OCI-LY1 (cell line): ENCODE data around the gene DOCK4.

Source experiments
- H2AFZ ChIP-seq: fragments of 200-600 bp; sonication (generic), shearing (Covaris generic); 2 replicates; pipeline ENCODE4 v1.6.0; 2014; ENCODE audit warnings: antibody characterized with exemption, mild to moderate bottlenecking, low read length
- H3F3A ChIP-seq: fragments of 200-600 bp; sonication (generic), shearing (Covaris generic); 2 replicates; pipeline ENCODE4 v1.6.0; 2014; ENCODE audit warnings: mild to moderate bottlenecking, antibody characterized with exemption, low read length, moderate library complexity; ENCODE audit not compliant: insufficient read depth
- H3K27ac ChIP-seq: fragments of 200-600 bp; sonication (generic); 2 replicates; pipeline ENCODE4 v1.5.1; 2014; ENCODE audit warnings: low read length, mixed run types, mild to moderate bottlenecking, low read depth; ENCODE audit not compliant: poor library complexity, severe bottlenecking
- H3K27me3 ChIP-seq: fragments of 200-600 bp; sonication (generic); 2 replicates; pipeline ENCODE4 v1.6.0; 2014; ENCODE audit warnings: antibody characterized with exemption, mild to moderate bottlenecking, low read length, moderate library complexity; ENCODE audit not compliant: insufficient read depth
- H3K36me3 ChIP-seq: fragments of 200-600 bp; sonication (generic); 2 replicates; pipeline ENCODE4 v1.6.1; 2014; ENCODE audit warnings: mild to moderate bottlenecking, antibody characterized with exemption, low read length, moderate library complexity, mixed read lengths; ENCODE audit not compliant: insufficient read depth
- H3K4me1 ChIP-seq: fragments of 200-600 bp; sonication (generic); 2 replicates; pipeline ENCODE4 v1.5.1; 2014; ENCODE audit warnings: mild to moderate bottlenecking, low read length, moderate library complexity; ENCODE audit not compliant: insufficient read depth, severe bottlenecking
- H3K4me2 ChIP-seq: fragments of 200-600 bp; sonication (generic), shearing (Covaris generic); 2 replicates; pipeline ENCODE4 v1.6.1; 2014; ENCODE audit warnings: low read length
- H3K4me3 ChIP-seq: fragments of 200-600 bp; sonication (generic); 2 replicates; pipeline ENCODE4 v1.5.1; 2014; ENCODE audit warnings: low read length, low read depth, mild to moderate bottlenecking, mixed read lengths; ENCODE audit not compliant: poor library complexity, severe bottlenecking
- H3K79me2 ChIP-seq: fragments of 200-600 bp; shearing (Covaris generic); 2 replicates; pipeline ENCODE4 v1.6.1; 2016; ENCODE audit warnings: mixed run types, low read length, mixed read lengths; ENCODE audit not compliant: insufficient read depth
- H3K9ac ChIP-seq: fragments of 200-600 bp; sonication (generic), shearing (Covaris generic); 2 replicates; pipeline ENCODE4 v1.6.1; 2014; ENCODE audit warnings: mild to moderate bottlenecking, low read length, mixed read lengths
- H3K9me2 ChIP-seq: fragments of 200-600 bp; sonication (generic), shearing (Covaris generic); 2 replicates; pipeline ENCODE4 v1.6.1; 2014; ENCODE audit warnings: low read depth, mild to moderate bottlenecking, low read length, mixed read lengths
- H3K9me3 ChIP-seq: fragments of 200-600 bp; shearing (Covaris generic); 2 replicates; pipeline ENCODE4 v1.6.1; 2014; ENCODE audit warnings: low read length, mixed read lengths
- H4K20me1 ChIP-seq: fragments of 200-600 bp; sonication (generic), shearing (Covaris generic); 2 replicates; pipeline ENCODE4 v1.6.0; 2016; ENCODE audit warnings: mild to moderate bottlenecking, low read length; ENCODE audit not compliant: insufficient read depth
- CTCF ChIP-seq: fragments of 200-600 bp; sonication (generic), shearing (Covaris generic); IDR thresholded peaks from 2 replicates; pipeline ENCODE4 v1.5.1; 2017; ENCODE audit warnings: mild to moderate bottlenecking, antibody characterized with exemption, low read length, moderate library complexity, mixed read lengths
- EZH2 ChIP-seq: fragments of 200-600 bp; sonication (generic), shearing (Covaris generic); IDR thresholded peaks from 2 replicates; pipeline ENCODE4 v1.8.0; 2017; ENCODE audit warnings: borderline replicate concordance, mixed run types, mild to moderate bottlenecking, antibody characterized with exemption, low read length, moderate library complexity, mixed read lengths

Gene DOCK4

GRCh38 chr7:111677848-111678247 is 528.4 kb downstream of the DOCK4 start:
- no peaks in the 10 kb centered on the region for H3K9me3 ChIP-seq
- H2AFZ ChIP-seq, result no peak overlapping the region
- no peaks in the 10 kb centered on the region for H3K79me2 ChIP-seq
- H3K4me1 ChIP-seq, result no peaks in the 10 kb centered on the region
- H3K9me2 ChIP-seq, result no peaks in the 10 kb centered on the region
- no peak overlapping the region for H3K4me3 ChIP-seq
- no peak overlapping the region for H3K27ac ChIP-seq
- H3F3A ChIP-seq, result no peaks in the 10 kb centered on the region
- no peak for TF ChIP-seq CTCF
- TF ChIP-seq EZH2, result no peak
- H3K36me3 ChIP-seq, result no peaks in the 10 kb centered on the region
- H4K20me1 ChIP-seq, result no peaks in the 10 kb centered on the region
- no peak overlapping the region for H3K9ac ChIP-seq
- H3K4me2 ChIP-seq, result no peak overlapping the region
- H3K27me3 ChIP-seq, result no peaks in the 10 kb centered on the region

GRCh38 chr7:111676811-111677210 is 529.4 kb downstream of the DOCK4 start:
- no peaks in the 10 kb centered on the region for H3K27me3 ChIP-seq
- H3K4me3 ChIP-seq, result no peak overlapping the region
- no peaks in the 10 kb centered on the region for H3K36me3 ChIP-seq
- no peak overlapping the region for H3K27ac ChIP-seq
- H4K20me1 ChIP-seq, result no peaks in the 10 kb centered on the region
- no peaks in the 10 kb centered on the region for H3K79me2 ChIP-seq
- no peak overlapping the region for H2AFZ ChIP-seq
- no peak for TF ChIP-seq CTCF
- TF ChIP-seq EZH2, result no peak
- H3K9me3 ChIP-seq, result no peaks in the 10 kb centered on the region
- H3K4me2 ChIP-seq, result no peak overlapping the region
- no peaks in the 10 kb centered on the region for H3K9me2 ChIP-seq
- H3K4me1 ChIP-seq, result no peaks in the 10 kb centered on the region
- no peaks in the 10 kb centered on the region for H3F3A ChIP-seq
- no peak overlapping the region for H3K9ac ChIP-seq
